Raji (cell line): ENCODE measurements around the gene CCDC88A.
A peak's percentile ranks its signal among the peaks of the same experiment; 100 is the strongest.

Experiments used
- POLR2A ChIP-seq: IDR thresholded peaks from 2 replicates; pipeline ENCODE4 v1.6.1; 2011; ENCODE audit warnings: low read depth, low read length, control low read depth; ENCODE audit not compliant: insufficient read depth

Gene CCDC88A

GRCh38 chr2:55419679-55420438 is at the start of gene CCDC88A:
CCDC88A (minus strand) TSS chr2:55419856; CDS start chr2:55419079, 777 bp downstream.
- TF ChIP-seq POLR2A, result peak; percentile 81

GRCh38 chr2:55461679-55462078 is 42.0 kb upstream of the CCDC88A start:
- no peak for TF ChIP-seq POLR2A

- no peak for TF ChIP-seq POLR2A
Measured at GRCh38 chr2:55460562-55460961, 40.9 kb upstream of the CCDC88A start.

- TF ChIP-seq POLR2A, result no peak
Measured at GRCh38 chr2:55459714-55460274, 40.1 kb upstream of the CCDC88A start.

- TF ChIP-seq POLR2A, result no peak
Measured at GRCh38 chr2:55459279-55459678, 39.6 kb upstream of the CCDC88A start.

- TF ChIP-seq POLR2A, result no peak
Measured at GRCh38 chr2:55454121-55454520, 34.5 kb upstream of the CCDC88A start.

- no peak for TF ChIP-seq POLR2A
Measured at GRCh38 chr2:55452879-55453278, 33.2 kb upstream of the CCDC88A start.

GRCh38 chr2:55451699-55452098 is 32.0 kb upstream of the CCDC88A start:
- TF ChIP-seq POLR2A, result no peak

GRCh38 chr2:55441280-55441892 is 21.7 kb upstream of the CCDC88A start:
- no peak for TF ChIP-seq POLR2A

GRCh38 chr2:55439101-55439397 is 19.4 kb upstream of the CCDC88A start:
- TF ChIP-seq POLR2A, result no peak

GRCh38 chr2:55438391-55439100 is 18.9 kb upstream of the CCDC88A start:
- no peak for TF ChIP-seq POLR2A

- TF ChIP-seq POLR2A, result no peak
Measured at GRCh38 chr2:55437515-55438390, 18.1 kb upstream of the CCDC88A start.

- TF ChIP-seq POLR2A, result no peak
Measured at GRCh38 chr2:55431982-55432627, 12.4 kb upstream of the CCDC88A start.

- TF ChIP-seq POLR2A, result no peak
Measured at GRCh38 chr2:55430211-55430975, 10.7 kb upstream of the CCDC88A start.
